MM.1S (cell line): Measurements from ENCODE around the gene TAOK2.

Experiments
- DNase-seq: peaks from one replicate; pipeline ENCODE4 v3.0.0-alpha.2; 2015
- H2AFZ ChIP-seq: fragments of 300-600 bp; sonication (generic); 2 replicates; pipeline ENCODE4 v1.6.0; 2016; ENCODE audit warnings: antibody characterized with exemption, low read length
- H3F3A ChIP-seq: fragments of 300-600 bp; sonication (generic); 2 replicates; pipeline ENCODE4 v1.6.1; 2016; ENCODE audit warnings: mild to moderate bottlenecking, antibody characterized with exemption, low read length, moderate library complexity, mixed read lengths; ENCODE audit not compliant: insufficient read depth
- H3K27ac ChIP-seq: fragments of 300-600 bp; sonication (generic); 2 replicates; pipeline ENCODE4 v1.5.1; 2016; ENCODE audit warnings: mild to moderate bottlenecking, low read length
- H3K27me3 ChIP-seq: fragments of 300-600 bp; sonication (generic); replicated peaks from 2 replicates; pipeline ENCODE4 v1.6.0; 2016; ENCODE audit warnings: low read length; ENCODE audit not compliant: insufficient read depth
- H3K36me3 ChIP-seq: fragments of 300-600 bp; sonication (generic); replicated peaks from 2 replicates; pipeline ENCODE4 v1.6.1; 2016; ENCODE audit warnings: mild to moderate bottlenecking, low read length, mixed read lengths; ENCODE audit not compliant: insufficient read depth
- H3K4me1 ChIP-seq: fragments of 300-600 bp; sonication (generic); 2 replicates; pipeline ENCODE4 v1.6.1; 2016; ENCODE audit warnings: low read length, mixed read lengths
- H3K4me2 ChIP-seq: fragments of 300-600 bp; sonication (generic); 2 replicates; pipeline ENCODE4 v1.6.0; 2016; ENCODE audit warnings: low read depth, low read length
- H3K4me3 ChIP-seq: fragments of 300-600 bp; sonication (generic); 2 replicates; pipeline ENCODE4 v1.5.1; 2016; ENCODE audit warnings: low read length, mixed read lengths
- H3K79me2 ChIP-seq: fragments of 300-600 bp; sonication (generic); 2 replicates; pipeline ENCODE4 v1.6.1; 2016; ENCODE audit warnings: mixed run types, low read length, mixed read lengths
- H3K9ac ChIP-seq: fragments of 300-600 bp; sonication (generic); 2 replicates; pipeline ENCODE4 v1.6.1; 2016; ENCODE audit warnings: low read length, mixed read lengths
- H3K9me2 ChIP-seq: fragments of 300-600 bp; sonication (generic); replicated peaks from 2 replicates; pipeline ENCODE4 v1.6.1; 2016; ENCODE audit warnings: mild to moderate bottlenecking, low read length, mixed read lengths; ENCODE audit not compliant: insufficient read depth
- H3K9me3 ChIP-seq: fragments of 300-600 bp; sonication (generic); replicated peaks from 2 replicates; pipeline ENCODE4 v1.6.1; 2016; ENCODE audit warnings: mild to moderate bottlenecking, low read length, mixed read lengths; ENCODE audit not compliant: insufficient read depth
- H4K20me1 ChIP-seq: fragments of 300-600 bp; sonication (generic); 2 replicates; pipeline ENCODE4 v1.6.1; 2016; ENCODE audit warnings: mild to moderate bottlenecking, low read length, moderate library complexity, mixed read lengths; ENCODE audit not compliant: insufficient read depth
- EZH2 ChIP-seq: fragments of 300-600 bp; sonication (generic); optimal IDR thresholded peaks from 2 replicates; pipeline ENCODE3; 2017; ENCODE audit warnings: low read depth, mild to moderate bottlenecking, antibody characterized with exemption, low read length, mixed read lengths
- EZH2phosphoT487 ChIP-seq: fragments of 300-600 bp; sonication (generic); IDR thresholded peaks from 2 replicates; pipeline ENCODE4 v1.6.1; 2018; ENCODE audit warnings: antibody characterized with exemption, low read length
- TF ChIP-seq, protein P1 (sequence below): fragments of 300-600 bp; sonication (generic); IDR thresholded peaks from 2 replicates; pipeline ENCODE4 v1.5.1; 2016; ENCODE audit warnings: antibody characterized with exemption, low read length, mixed read lengths

The TAOK2 gene

DNA sequence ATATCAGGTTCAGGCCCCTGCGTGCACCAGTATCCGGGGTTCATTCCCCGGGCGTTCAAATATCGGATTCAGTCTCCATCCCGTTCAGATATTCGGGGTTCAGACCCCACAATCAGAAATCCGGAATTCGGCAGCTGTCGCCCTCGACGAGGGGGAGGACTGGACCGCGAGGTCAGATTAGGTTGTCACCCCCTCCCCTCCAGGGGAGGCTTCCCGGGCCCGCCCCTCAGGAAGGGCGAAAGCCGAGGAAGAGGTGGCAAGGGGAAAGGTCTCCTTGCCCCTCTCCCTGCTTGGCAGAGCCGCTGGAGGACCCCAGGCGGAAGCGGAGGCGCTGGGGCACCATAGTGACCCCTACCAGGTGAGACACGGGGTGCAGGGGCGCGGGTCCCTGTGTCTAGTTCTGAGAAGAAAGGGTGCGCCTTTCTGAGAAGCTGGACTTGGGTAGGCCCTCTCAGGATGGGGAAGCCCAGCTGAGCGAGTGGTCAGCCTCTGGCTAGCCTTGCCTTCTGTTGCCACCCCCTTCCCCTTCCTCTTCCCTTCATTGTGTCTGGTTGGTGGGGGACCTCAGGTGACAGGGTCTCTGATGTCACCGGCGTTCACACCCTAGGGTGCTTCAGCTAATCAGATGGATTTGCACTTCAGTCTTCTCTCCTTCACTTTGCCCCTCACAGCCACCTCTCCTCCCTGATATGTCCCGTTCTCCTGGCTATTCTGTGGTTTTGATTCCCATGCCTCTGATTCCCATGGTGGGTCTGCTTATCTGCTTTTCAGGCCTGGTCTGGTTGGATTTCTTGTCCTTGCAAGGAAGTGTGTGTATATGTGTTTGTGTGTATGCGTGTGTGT is 844 bp downstream of the TAOK2 start:
- H3K27ac ChIP-seq = peak overlapping the region; percentile 50; the same call in 1 of the 2 replicates
- no peak for TF ChIP-seq EZH2
- no peaks in the 10 kb centered on the region for H3K9me3 ChIP-seq
- no peaks in the 10 kb centered on the region for H3K36me3 ChIP-seq
- H3K9ac ChIP-seq = peak overlapping the region; percentile 93
- no peak for DNase-seq
- peaks cover 19% of the 10 kb centered on the region for H3K4me1 ChIP-seq
- H3K4me2 ChIP-seq = peak overlapping the region; percentile 87
- H2AFZ ChIP-seq = peak overlapping the region; percentile 97
- H4K20me1 ChIP-seq = no peaks in the 10 kb centered on the region
- no peaks in the 10 kb centered on the region for H3F3A ChIP-seq
- peak overlapping the region; percentile 99 for H3K4me3 ChIP-seq
- H3K27me3 ChIP-seq = no peaks in the 10 kb centered on the region
- H3K79me2 ChIP-seq = peaks cover 45% of the 10 kb centered on the region
- no peaks in the 10 kb centered on the region for H3K9me2 ChIP-seq

DNA sequence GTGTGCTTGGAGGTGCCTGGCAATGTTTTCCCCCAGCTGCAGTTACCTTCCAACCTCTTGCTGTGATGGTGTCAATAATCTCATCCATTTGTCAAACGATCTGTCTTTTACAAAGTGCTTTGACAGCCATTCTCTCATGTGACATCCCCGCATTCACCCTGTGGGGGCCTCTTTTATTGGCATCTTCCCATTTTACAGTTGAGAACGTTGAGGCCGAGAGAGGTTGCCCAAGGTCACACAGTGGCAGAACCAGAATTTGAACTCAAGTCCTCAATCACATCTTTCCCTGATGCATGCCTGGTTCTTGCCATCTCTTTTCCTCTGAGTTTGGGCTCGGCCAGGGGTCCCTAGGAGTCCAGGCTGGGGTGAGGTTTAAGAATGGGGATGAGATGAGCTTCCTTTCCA is 1.5 kb downstream of the TAOK2 start:
- no peak overlapping the region for H3K27ac ChIP-seq
- H3K36me3 ChIP-seq = no peaks in the 10 kb centered on the region
- H4K20me1 ChIP-seq = no peaks in the 10 kb centered on the region
- peaks cover 45% of the 10 kb centered on the region for H3K79me2 ChIP-seq
- H3K4me2 ChIP-seq = peak overlapping the region; percentile 87
- no peak overlapping the region for H2AFZ ChIP-seq
- no peak for TF ChIP-seq EZH2
- TF ChIP-seq EZH2phosphoT487 = no peak
- TF ChIP-seq, protein P1, sequence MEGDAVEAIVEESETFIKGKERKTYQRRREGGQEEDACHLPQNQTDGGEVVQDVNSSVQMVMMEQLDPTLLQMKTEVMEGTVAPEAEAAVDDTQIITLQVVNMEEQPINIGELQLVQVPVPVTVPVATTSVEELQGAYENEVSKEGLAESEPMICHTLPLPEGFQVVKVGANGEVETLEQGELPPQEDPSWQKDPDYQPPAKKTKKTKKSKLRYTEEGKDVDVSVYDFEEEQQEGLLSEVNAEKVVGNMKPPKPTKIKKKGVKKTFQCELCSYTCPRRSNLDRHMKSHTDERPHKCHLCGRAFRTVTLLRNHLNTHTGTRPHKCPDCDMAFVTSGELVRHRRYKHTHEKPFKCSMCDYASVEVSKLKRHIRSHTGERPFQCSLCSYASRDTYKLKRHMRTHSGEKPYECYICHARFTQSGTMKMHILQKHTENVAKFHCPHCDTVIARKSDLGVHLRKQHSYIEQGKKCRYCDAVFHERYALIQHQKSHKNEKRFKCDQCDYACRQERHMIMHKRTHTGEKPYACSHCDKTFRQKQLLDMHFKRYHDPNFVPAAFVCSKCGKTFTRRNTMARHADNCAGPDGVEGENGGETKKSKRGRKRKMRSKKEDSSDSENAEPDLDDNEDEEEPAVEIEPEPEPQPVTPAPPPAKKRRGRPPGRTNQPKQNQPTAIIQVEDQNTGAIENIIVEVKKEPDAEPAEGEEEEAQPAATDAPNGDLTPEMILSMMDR = no peak
- H3K9me3 ChIP-seq = no peaks in the 10 kb centered on the region
- no peaks in the 10 kb centered on the region for H3K9me2 ChIP-seq
- peak overlapping the region; percentile 99 for H3K4me3 ChIP-seq
- H3K4me1 ChIP-seq = peaks cover 19% of the 10 kb centered on the region
- DNase-seq = no peak
- no peaks in the 10 kb centered on the region for H3K27me3 ChIP-seq
- no peaks in the 10 kb centered on the region for H3F3A ChIP-seq
- H3K9ac ChIP-seq = peak overlapping the region; percentile 93; the same call in 1 of the 2 replicates

DNA sequence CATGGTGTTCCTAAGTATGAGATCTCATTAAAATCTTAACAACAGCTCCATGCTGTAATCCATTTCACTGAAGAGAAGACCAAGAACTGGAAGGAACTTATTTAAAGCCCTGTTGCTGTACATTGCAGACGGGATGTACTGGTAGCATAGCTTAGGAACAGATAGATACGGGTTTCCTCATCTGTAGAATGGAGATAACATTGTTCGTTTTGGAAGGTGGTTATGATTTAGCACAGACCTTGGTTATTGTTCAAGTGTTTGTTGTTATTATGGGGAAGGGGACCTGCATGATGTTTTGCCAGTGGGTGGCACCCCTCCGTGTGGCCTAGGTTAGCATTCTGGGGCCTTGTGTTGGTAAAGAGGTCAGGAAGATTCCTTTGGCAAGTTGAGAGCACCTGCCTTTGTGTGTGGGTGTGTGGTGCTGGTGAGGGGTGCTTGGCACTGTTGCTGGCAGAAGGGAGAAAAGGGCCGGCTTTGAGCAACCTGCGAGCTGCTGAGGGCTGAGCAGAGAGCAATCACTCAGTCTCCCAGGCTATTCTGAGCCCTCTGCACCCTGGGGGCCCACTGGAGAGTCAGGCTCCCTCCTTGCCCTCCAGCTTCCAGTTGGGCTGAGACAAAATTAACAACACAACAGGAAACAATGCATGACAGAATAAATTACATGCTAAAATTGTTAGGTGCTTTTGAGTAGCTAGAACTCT is 2.3 kb downstream of the TAOK2 start:
- 0 out of 2 replicates have a peak, but pooled peaks cover 2% of the 10 kb centered on the region for H3K36me3 ChIP-seq
- DNase-seq = no peak
- no peaks in the 10 kb centered on the region for H4K20me1 ChIP-seq

More for the DNA sequence above, 2.3 kb downstream of the TAOK2 start:
- Histone ChIP-seq H3K4me3 (peak overlapping the region; percentile 99; the same call in 1 of the 2 replicates), H3K4me2 (peak overlapping the region; percentile 87), H3K27me3 (no peaks in the 10 kb centered on the region), H3K9me2 (no peaks in the 10 kb centered on the region), H3K9ac (peak overlapping the region; percentile 93; the same call in 1 of the 2 replicates), H3K79me2 (peaks cover 45% of the 10 kb centered on the region), H2AFZ (no peak overlapping the region), H3K4me1 (peaks cover 19% of the 10 kb centered on the region), H3K27ac (no peak overlapping the region), H3F3A (no peaks in the 10 kb centered on the region), H3K9me3 (no peaks in the 10 kb centered on the region)
- TF ChIP-seq EZH2 (no peak), EZH2phosphoT487 (no peak)
- TF ChIP-seq, protein P1 = no peak
